ENCODE data around the gene GTSE1.
"Not testable (repeated sequence)": the region's sequence is repeated elsewhere in the genome, so short reads cannot be mapped to it uniquely, and the experiment has no call there.

Gene GTSE1

GRCh38 chr22:46292732-46293131, 3.9 kb upstream of the GTSE1 start:
- no peak for DNase-seq (ENCODE audit: low read depth)

GRCh38 chr22:46293577-46294260, 3.0 kb upstream of the GTSE1 start:
- DNase-seq (ENCODE audit: low read depth), result no peak

DNA sequence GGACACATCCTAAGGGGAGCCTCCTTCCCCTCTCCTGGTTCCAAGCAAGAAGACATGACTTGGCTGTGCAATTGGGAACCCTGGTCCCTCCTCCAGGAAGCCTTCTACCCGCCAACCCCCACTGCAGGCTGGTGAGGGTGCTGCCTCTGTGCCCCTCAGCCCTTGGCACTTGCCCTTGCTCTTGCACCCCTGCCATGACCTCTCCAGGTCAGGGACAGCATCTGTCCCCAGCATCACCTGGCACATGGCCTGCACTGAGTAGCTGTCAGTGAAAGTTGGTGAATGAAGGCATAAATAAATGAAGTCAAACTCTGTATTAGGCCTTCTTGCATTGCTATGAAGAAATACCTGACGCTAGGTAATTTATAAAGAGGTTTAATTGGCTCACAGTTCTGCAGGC, 1.9 kb upstream of the GTSE1 start:
- DNase-seq (ENCODE audit: low read depth), result no peak

DNA sequence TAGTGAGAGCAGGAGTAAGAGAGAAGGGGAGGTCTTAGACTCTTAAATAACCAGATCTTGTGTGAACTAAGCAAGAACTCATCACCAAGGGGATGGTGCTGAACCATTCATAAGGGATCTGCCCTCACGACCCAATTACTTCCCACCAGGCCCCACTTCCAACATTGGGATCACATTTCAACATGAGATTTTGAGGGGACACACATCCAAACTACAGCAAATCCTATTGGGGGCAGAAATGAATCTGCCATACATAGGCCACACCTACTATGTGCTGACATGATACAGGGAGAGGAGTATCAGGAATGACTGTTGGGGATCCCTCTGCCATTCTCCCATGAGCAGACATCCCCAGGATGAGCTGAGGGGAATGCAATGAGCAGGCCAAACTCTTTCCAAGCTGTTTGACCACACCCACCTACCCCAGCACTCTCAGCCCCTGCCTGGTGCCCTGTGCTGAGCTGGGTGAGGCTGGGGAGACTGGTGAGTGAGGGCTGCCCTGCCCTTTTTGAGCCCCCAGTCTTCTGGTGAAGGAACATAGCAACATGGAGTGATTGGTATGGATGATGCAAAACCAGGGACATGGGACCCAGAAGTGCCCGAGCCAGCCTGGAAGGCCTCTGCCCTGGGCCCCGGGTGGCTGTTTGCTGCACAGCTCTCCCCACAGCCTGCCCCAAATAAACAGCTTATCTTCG, 1.2 kb upstream of the GTSE1 start:
- DNase-seq (ENCODE audit: low read depth), result no peak

GRCh38 chr22:46297151-46297812, 612 bp downstream of the GTSE1 start:
- no peak for DNase-seq (ENCODE audit: low read depth)

GRCh38 chr22:46299101-46299500, 2.4 kb downstream of the GTSE1 start:
- no peak for DNase-seq (ENCODE audit: low read depth)

DNA sequence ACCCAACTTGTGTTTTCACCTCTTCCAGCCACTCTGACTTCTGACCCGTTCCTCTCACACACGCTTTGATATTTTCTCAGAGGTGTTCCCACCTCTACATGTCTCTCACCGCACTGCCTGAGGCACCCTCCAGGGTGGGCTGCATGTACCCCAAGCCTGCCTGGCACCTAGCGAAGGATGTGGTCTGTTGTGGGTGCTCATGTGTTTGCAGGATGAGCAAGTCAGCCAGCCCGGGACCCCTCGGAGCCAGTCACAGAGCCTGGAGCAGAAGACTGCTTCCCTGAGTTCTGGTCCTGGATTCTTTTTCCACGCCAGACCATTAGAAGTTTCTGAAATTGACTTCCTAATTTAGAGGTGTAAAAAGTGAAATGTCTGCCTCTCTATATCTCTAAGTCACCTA, 3.8 kb downstream of the GTSE1 start:
- DNase-seq (ENCODE audit: low read depth), result no peak

DNA sequence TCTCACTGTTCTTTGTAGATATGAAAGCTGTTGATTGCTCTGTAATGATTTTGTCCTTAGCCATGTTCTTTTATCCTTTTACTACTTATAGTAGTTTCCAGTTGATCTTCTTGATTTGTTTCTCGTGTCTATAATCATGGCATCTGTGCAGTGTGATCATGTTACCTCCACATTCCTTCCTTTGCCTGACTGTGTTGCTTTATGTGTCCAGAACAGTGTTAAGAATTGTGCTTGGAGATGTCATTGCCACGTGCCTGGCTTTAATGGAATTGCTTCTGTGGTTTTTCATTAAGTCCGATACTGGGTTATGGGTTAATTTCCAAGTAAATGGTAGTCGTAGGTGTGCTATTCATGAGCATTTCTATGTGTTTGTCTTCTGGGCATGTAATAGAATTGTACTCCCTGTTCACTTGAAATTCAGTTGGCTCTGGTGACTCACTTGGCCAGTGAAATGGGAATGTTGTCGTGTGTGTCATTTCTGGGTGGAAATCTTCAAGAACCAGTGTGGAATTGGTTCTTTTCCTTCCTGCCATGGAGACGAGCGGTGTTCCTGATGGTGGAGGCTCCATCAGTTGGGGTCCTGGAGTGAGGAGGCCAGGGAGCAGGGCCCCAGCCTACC, 6.8 kb downstream of the GTSE1 start:
- no peak for DNase-seq (ENCODE audit: low read depth)

DNA sequence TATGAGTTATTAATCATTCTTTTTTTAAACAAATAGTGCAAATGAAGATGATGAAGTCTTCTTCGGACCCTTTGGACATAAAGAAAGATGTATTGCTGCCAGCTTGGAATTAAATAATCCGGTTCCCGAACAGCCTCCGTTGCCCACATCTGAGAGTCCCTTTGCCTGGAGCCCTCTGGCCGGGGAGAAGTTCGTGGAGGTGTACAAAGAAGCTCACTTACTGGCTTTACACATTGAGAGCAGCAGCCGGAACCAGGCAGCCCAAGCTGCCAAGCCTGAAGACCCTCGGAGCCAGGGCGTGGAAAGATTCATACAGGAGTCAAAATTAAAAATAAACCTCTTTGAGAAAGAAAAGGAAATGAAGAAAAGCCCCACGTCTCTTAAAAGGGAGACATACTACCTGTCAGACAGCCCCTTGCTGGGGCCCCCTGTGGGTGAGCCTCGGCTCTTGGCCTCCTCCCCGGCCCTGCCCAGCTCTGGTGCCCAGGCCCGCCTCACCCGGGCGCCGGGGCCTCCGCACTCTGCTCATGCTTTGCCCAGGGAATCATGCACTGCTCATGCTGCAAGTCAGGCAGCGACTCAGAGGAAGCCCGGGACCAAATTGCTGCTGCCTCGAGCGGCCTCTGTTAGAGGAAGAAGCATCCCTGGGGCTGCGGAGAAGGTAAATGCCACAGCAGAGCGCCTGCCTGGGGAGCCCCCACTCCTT, 11.8 kb downstream of the GTSE1 start:
- DNase-seq (ENCODE audit: low read depth), result no peak

DNA sequence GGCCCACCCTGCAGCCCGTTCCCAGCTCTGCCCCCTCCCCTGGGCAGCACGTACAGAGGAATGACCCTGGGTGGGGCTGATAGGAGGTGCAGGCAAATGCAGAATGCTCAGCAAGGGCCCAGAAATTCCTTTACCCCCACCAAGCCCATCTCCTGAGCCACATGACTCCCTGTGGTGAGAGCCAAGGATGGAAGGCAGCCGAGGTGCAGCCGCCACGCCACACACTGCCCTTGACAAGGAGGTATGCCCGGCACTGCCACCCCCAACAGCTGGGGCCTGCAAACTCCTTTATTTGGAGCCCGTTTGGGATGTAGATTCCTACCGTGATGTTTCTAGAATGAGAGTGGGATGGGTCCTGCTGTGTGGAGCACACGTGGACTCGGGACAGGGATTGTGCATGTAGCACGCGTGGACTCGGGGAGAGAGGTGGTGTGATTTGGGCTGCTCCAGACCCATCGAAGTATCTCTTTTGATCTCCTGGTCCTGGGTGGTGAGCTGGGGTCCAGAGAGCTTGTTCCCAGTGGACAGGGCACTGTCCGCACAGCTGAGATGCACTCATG, 12.9 kb downstream of the GTSE1 start:
- no peak for DNase-seq (ENCODE audit: low read depth)

DNA sequence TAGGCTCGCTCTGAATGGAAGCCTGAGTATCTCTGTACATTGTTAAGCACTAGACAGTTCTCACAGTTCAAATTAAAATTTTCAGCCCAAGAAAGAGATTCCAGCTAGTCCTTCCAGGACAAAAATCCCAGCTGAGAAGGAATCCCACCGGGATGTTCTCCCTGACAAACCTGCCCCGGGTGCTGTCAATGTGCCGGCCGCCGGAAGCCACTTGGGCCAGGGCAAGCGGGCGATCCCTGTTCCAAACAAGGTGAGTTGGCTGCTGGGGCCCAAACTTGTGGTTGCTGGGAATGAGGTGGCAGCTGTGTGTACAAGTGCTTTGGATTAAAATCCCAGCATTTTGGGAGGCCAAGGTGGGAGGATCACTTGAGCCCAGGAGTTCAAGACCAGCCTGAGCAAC, 15.4 kb downstream of the GTSE1 start:
- DNase-seq (ENCODE audit: low read depth), result no peak

DNA sequence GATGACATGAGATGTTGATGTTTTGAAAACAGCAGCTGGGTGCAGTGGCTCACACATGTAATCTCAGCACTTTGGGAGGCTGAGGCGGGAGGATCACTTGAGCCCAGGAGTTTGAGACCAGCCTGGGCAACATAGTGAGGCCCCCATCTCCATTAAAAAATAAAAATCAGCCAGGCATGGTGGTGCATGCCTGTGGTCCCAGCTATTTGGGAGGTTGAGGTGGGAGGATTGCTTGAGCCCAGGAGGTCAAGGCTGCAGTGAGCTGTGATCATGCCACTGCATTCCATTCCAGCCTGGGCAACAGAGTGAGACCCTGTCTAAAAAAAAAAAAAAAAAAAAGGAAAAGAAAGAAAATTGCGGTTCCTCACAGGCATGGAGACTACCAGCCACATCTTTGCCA, 16.2 kb downstream of the GTSE1 start:
- DNase-seq (ENCODE audit: low read depth), result not testable (repeated sequence)

GRCh38 chr22:46315976-46316375, 19.3 kb downstream of the GTSE1 start:
- no peak for DNase-seq (ENCODE audit: low read depth)

DNA sequence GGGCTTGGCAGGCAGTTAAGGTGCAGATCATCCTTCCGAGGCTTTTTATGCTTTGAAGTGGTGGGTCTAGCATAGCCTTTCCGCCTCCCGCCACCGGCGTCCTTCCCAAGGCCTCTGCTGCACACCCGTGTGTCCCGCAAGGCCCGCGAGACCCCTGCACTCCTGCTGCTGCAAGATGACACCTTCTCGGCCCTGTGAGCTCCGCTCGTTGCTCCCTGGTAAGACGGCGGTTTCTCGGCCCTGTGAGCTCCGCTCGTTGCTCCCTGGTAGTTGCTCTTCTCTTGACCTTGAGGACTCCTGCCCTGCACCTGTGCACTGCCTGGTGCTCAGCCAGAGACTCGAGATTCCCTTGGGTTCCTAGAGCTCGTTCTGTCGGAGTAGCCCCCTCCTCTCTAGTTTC, 21.0 kb downstream of the GTSE1 start:
- no peak for DNase-seq (ENCODE audit: low read depth)

DNA sequence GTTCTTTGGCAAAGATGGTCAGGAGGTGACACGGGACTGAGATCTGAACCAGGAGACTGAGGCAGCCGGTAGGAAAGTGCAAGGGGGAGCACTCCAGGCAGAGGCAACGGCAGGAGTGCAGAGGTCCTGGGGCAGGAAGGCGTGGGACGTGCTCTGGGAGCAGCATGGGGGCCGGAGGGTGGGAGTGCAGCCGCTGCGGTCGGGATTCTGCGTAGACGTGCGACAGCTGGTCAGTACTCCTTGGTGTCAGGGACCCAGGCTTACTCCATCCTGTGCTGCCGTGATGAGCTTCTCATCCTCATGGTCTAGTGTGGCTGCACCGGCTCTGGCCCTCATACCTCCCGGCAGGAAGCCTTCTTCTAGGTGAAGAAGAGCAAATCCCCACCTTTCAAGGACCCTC, 21.9 kb downstream of the GTSE1 start:
- no peak for DNase-seq (ENCODE audit: low read depth)

DNA sequence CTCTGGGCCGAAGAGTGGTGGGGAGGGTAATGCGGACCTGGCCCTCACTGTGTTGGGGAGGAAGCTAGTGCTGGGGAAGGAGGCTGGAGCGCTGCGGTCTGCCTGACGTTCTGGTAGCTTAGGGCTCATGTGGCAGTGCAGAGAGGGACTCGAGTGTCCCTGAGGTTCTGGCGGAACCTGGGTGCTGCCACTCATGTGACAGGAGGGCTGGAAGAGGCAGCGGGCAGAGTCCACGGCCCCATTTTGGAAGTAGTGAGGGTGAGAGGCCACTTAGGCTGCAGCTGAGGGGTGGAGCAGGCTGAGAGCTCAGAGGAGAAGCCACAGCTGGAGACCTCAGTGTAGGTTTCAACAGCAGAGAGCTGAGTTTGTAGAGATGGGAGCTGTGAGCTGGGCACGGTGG, 22.6 kb downstream of the GTSE1 start:
- no peak for DNase-seq (ENCODE audit: low read depth)

GRCh38 chr22:46320166-46320710, 23.6 kb downstream of the GTSE1 start:
- no peak for DNase-seq (ENCODE audit: low read depth)

DNA sequence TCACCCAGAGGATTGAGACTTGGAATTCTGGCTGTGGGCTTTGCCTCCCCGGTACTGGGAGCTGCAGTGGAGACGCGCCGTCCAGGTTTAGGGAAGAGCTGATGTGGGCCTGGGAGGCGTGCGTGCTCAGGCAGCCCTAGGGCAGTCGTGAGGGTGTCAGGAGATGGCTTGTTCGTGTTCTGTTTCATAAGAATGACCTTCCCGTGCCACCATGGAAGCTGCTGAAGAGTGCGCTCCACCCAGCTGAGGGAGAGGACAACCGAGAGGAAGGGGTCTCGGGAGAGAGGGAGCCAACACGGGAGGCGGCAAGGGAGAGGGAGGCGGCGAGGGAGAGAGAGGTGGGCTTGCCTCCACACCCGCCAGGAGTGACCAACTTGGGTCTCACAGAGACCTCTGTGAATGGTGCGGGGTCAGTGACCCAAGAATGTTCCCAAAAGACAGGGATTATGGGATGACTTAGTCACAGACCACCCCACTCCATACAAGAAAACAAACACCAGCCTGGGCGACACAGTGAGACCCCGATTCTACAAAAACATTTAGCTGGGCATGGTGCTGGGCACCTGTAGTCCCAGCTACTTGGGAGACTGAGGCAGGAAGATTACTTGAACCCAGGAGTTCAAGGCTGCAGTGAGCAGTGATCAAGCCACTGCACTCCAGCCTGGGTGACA, 24.2 kb downstream of the GTSE1 start:
- DNase-seq (ENCODE audit: low read depth), result no peak

GRCh38 chr22:46322711-46323110, 26.0 kb downstream of the GTSE1 start:
- DNase-seq (ENCODE audit: low read depth), result no peak

GRCh38 chr22:46323162-46323561, 26.5 kb downstream of the GTSE1 start:
- no peak for DNase-seq (ENCODE audit: low read depth)

GRCh38 chr22:46326066-46326680, 29.5 kb downstream of the GTSE1 start:
- DNase-seq (ENCODE audit: low read depth), result no peak

Measured in stimulated activated CD8-positive, alpha-beta memory T cell treated with anti-CD3 and anti-CD28 coated beads, Interleukin-12 subunit alpha, Interleukin-12 subunit beta, amount 100 ng/mL, for 4 hours (primary cell).